HTERT RPE-1 (cell line): ENCODE data around the gene ZIC4.

Experiments
- in situ Hi-C: fragments of 300-500 bp; cut with MboI; formaldehyde crosslinking; loops from 4 replicates; pipeline ENCODE4 v1.14.3; 2020; ENCODE audit warnings: low sequenced_read_pairs

ZIC4 gene

GRCh38 chr3:147391781-147392624, 14.3 kb downstream of the ZIC4 start:
- in situ Hi-C loops = no loop called here

GRCh38 chr3:147390589-147391569, 15.5 kb downstream of the ZIC4 start:
- in situ Hi-C loops = no loop called here

- in situ Hi-C loops = no loop called here
Measured at GRCh38 chr3:147389717-147390116, 16.6 kb downstream of the ZIC4 start.

- in situ Hi-C loops = no loop called here
Measured at GRCh38 chr3:147388700-147389580, 17.4 kb downstream of the ZIC4 start.

- in situ Hi-C loops = no loop called here
Measured at GRCh38 chr3:147387885-147388699, 18.3 kb downstream of the ZIC4 start.

GRCh38 chr3:147387291-147387884, 19.0 kb downstream of the ZIC4 start:
- in situ Hi-C loops = no loop called here

GRCh38 chr3:147385059-147386012, 21.0 kb downstream of the ZIC4 start:
- in situ Hi-C loops = no loop called here

- in situ Hi-C loops = no loop called here
Measured at GRCh38 chr3:147384210-147385058, 21.9 kb downstream of the ZIC4 start.

- in situ Hi-C loops = no loop called here
Measured at GRCh38 chr3:147383617-147384016, 22.7 kb downstream of the ZIC4 start.

GRCh38 chr3:147381596-147381995, 24.7 kb downstream of the ZIC4 start:
- in situ Hi-C loops = no loop called here

GRCh38 chr3:147380977-147381376, 25.4 kb downstream of the ZIC4 start:
- in situ Hi-C loops = no loop called here

GRCh38 chr3:147380387-147380951, 25.9 kb downstream of the ZIC4 start:
- in situ Hi-C loops = no loop called here

- in situ Hi-C loops = no loop called here
Measured at GRCh38 chr3:147379651-147380050, 26.7 kb downstream of the ZIC4 start.

- in situ Hi-C loops = no loop called here
Measured at GRCh38 chr3:147377412-147378367, 28.7 kb downstream of the ZIC4 start.

GRCh38 chr3:147373301-147373700, 33.0 kb downstream of the ZIC4 start:
- in situ Hi-C loops = no loop called here

- in situ Hi-C loops = no loop called here
Measured at GRCh38 chr3:147372525-147373027, 33.8 kb downstream of the ZIC4 start.
